Measurements from ENCODE around the gene ARHGAP6.
"Not testable (repeated sequence)": the region's sequence is repeated elsewhere in the genome, so short reads cannot be mapped to it uniquely, and the experiment has no call there.

ARHGAP6 gene

GRCh38 chrX:11519234-11519633, 146.5 kb downstream of the ARHGAP6 start:
- not testable (repeated sequence) for DNase-seq

- DNase-seq, result no peak
Measured at GRCh38 chrX:11509786-11510185, 155.9 kb downstream of the ARHGAP6 start.

GRCh38 chrX:11504234-11504633, 161.5 kb downstream of the ARHGAP6 start:
- no peak for DNase-seq

- peak; percentile 89 for DNase-seq
Measured at GRCh38 chrX:11499076-11500044, 166.4 kb downstream of the ARHGAP6 start.

GRCh38 chrX:11491375-11491774, 174.3 kb downstream of the ARHGAP6 start:
- DNase-seq, result not testable (repeated sequence)

GRCh38 chrX:11484290-11484689, 181.4 kb downstream of the ARHGAP6 start:
- no peak for DNase-seq

- peak; percentile 85 for DNase-seq
Measured at GRCh38 chrX:11481035-11481434, 184.7 kb downstream of the ARHGAP6 start.

- DNase-seq, result peak; percentile 70
Measured at GRCh38 chrX:11480626-11481025, 185.1 kb downstream of the ARHGAP6 start.

GRCh38 chrX:11478911-11479310, 186.8 kb downstream of the ARHGAP6 start:
- DNase-seq, result no peak

- DNase-seq, result peak; percentile 53
Measured at GRCh38 chrX:11478026-11478425, 187.7 kb downstream of the ARHGAP6 start.

GRCh38 chrX:11474576-11474975, 191.1 kb downstream of the ARHGAP6 start:
- DNase-seq, result no peak

- no peak for DNase-seq
Measured at GRCh38 chrX:11474021-11474420, 191.7 kb downstream of the ARHGAP6 start.

GRCh38 chrX:11472879-11473278, 192.8 kb downstream of the ARHGAP6 start:
- peak; percentile 40 for DNase-seq

- DNase-seq, result no peak
Measured at GRCh38 chrX:11472381-11472780, 193.3 kb downstream of the ARHGAP6 start.

GRCh38 chrX:11470250-11470974, 195.3 kb downstream of the ARHGAP6 start:
- DNase-seq, result peak; percentile 88

GRCh38 chrX:11465648-11466411, 199.9 kb downstream of the ARHGAP6 start:
- DNase-seq, result peak; percentile 19

- no peak for DNase-seq
Measured at GRCh38 chrX:11464836-11465463, 200.8 kb downstream of the ARHGAP6 start.

- DNase-seq, result no peak
Measured at GRCh38 chrX:11464380-11464779, 201.3 kb downstream of the ARHGAP6 start.

GRCh38 chrX:11462648-11463047, 203.1 kb downstream of the ARHGAP6 start:
- DNase-seq, result no peak

GRCh38 chrX:11462136-11462535, 203.6 kb downstream of the ARHGAP6 start:
- no peak for DNase-seq

- peak; percentile 49 for DNase-seq
Measured at GRCh38 chrX:11461201-11462001, 204.3 kb downstream of the ARHGAP6 start.
